IPS-18a (cell line): ENCODE data around the gene HIVEP3.

Source experiments
- H3K27ac ChIP-seq: one replicate; pipeline ENCODE4 v1.5.1; 2013; ENCODE audit warnings: low read length
- H3K27me3 ChIP-seq: one replicate; pipeline ENCODE4 v1.6.1; 2013; ENCODE audit warnings: mild to moderate bottlenecking, low read length; ENCODE audit not compliant: control insufficient read depth, insufficient read depth
- H3K36me3 ChIP-seq: one replicate; pipeline ENCODE4 v1.6.1; 2013; ENCODE audit warnings: low read depth, low read length; ENCODE audit not compliant: control insufficient read depth
- H3K4me1 ChIP-seq: one replicate; pipeline ENCODE4 v1.6.1; 2013; ENCODE audit warnings: low read depth, low read length; ENCODE audit not compliant: control insufficient read depth
- H3K4me3 ChIP-seq: one replicate; pipeline ENCODE4 v1.5.1; 2013; ENCODE audit warnings: low read length
- H3K9ac ChIP-seq: one replicate; pipeline ENCODE4 v1.6.1; 2013; ENCODE audit warnings: mild to moderate bottlenecking, low read length, moderate library complexity
- H3K9me3 ChIP-seq: one replicate; pipeline ENCODE4 v1.6.1; 2013; ENCODE audit warnings: low read depth, low read length; ENCODE audit not compliant: control insufficient read depth

The HIVEP3 gene

GRCh38 chr1:41478118-41478748, 440.5 kb downstream of the HIVEP3 start:
- H3K9ac ChIP-seq, result no peak overlapping the region
- no peaks in the 10 kb centered on the region for H3K27me3 ChIP-seq
- H3K4me3 ChIP-seq, result no peak overlapping the region
- H3K9me3 ChIP-seq, result no peaks in the 10 kb centered on the region
- H3K36me3 ChIP-seq, result no peaks in the 10 kb centered on the region
- H3K4me1 ChIP-seq, result no peaks in the 10 kb centered on the region
- H3K27ac ChIP-seq, result no peak overlapping the region

GRCh38 chr1:41476807-41477361, 441.8 kb downstream of the HIVEP3 start:
- no peaks in the 10 kb centered on the region for H3K9me3 ChIP-seq
- no peak overlapping the region for H3K9ac ChIP-seq
- no peaks in the 10 kb centered on the region for H3K36me3 ChIP-seq
- no peaks in the 10 kb centered on the region for H3K4me1 ChIP-seq
- H3K27ac ChIP-seq, result no peak overlapping the region
- H3K27me3 ChIP-seq, result no peaks in the 10 kb centered on the region
- no peak overlapping the region for H3K4me3 ChIP-seq

- Histone ChIP-seq H3K4me3 (no peak overlapping the region), H3K9me3 (no peaks in the 10 kb centered on the region), H3K4me1 (no peaks in the 10 kb centered on the region), H3K27ac (no peak overlapping the region), H3K9ac (no peak overlapping the region), H3K36me3 (no peaks in the 10 kb centered on the region), H3K27me3 (no peaks in the 10 kb centered on the region)
Observed at GRCh38 chr1:41475859-41476567, 442.7 kb downstream of the HIVEP3 start.

- Histone ChIP-seq H3K27me3 (no peaks in the 10 kb centered on the region), H3K4me3 (no peak overlapping the region), H3K27ac (no peak overlapping the region), H3K9me3 (no peaks in the 10 kb centered on the region), H3K9ac (no peak overlapping the region), H3K36me3 (no peaks in the 10 kb centered on the region), H3K4me1 (no peaks in the 10 kb centered on the region)
Observed at GRCh38 chr1:41475346-41475745, 443.4 kb downstream of the HIVEP3 start.

- Histone ChIP-seq H3K4me3 (no peak overlapping the region), H3K9ac (no peak overlapping the region), H3K4me1 (no peaks in the 10 kb centered on the region), H3K27ac (no peak overlapping the region), H3K36me3 (no peaks in the 10 kb centered on the region), H3K9me3 (no peaks in the 10 kb centered on the region), H3K27me3 (no peaks in the 10 kb centered on the region)
Observed at GRCh38 chr1:41474490-41475271, 444.0 kb downstream of the HIVEP3 start.

- Histone ChIP-seq H3K4me3 (no peak overlapping the region), H3K27ac (no peak overlapping the region), H3K4me1 (no peaks in the 10 kb centered on the region), H3K9me3 (no peaks in the 10 kb centered on the region), H3K9ac (no peak overlapping the region), H3K27me3 (no peaks in the 10 kb centered on the region), H3K36me3 (no peaks in the 10 kb centered on the region)
Observed at GRCh38 chr1:41473738-41474362, 444.9 kb downstream of the HIVEP3 start.

- Histone ChIP-seq H3K4me3 (no peak overlapping the region), H3K27ac (no peak overlapping the region), H3K36me3 (no peaks in the 10 kb centered on the region), H3K9me3 (no peaks in the 10 kb centered on the region), H3K27me3 (no peaks in the 10 kb centered on the region), H3K9ac (no peak overlapping the region), H3K4me1 (no peaks in the 10 kb centered on the region)
Observed at GRCh38 chr1:41471658-41472057, 447.1 kb downstream of the HIVEP3 start.

GRCh38 chr1:41469706-41470105, 449.0 kb downstream of the HIVEP3 start:
- Histone ChIP-seq H3K27ac (no peak overlapping the region), H3K4me1 (no peaks in the 10 kb centered on the region), H3K27me3 (no peaks in the 10 kb centered on the region), H3K4me3 (no peak overlapping the region), H3K9ac (no peak overlapping the region), H3K9me3 (no peaks in the 10 kb centered on the region), H3K36me3 (no peaks in the 10 kb centered on the region)

GRCh38 chr1:41468122-41468762, 450.5 kb downstream of the HIVEP3 start:
- no peaks in the 10 kb centered on the region for H3K36me3 ChIP-seq
- H3K27ac ChIP-seq, result no peak overlapping the region
- no peak overlapping the region for H3K4me3 ChIP-seq
- no peaks in the 10 kb centered on the region for H3K27me3 ChIP-seq
- H3K9ac ChIP-seq, result no peak overlapping the region
- no peaks in the 10 kb centered on the region for H3K9me3 ChIP-seq
- no peaks in the 10 kb centered on the region for H3K4me1 ChIP-seq

- H3K27me3 ChIP-seq, result no peaks in the 10 kb centered on the region
- no peaks in the 10 kb centered on the region for H3K4me1 ChIP-seq
- no peak overlapping the region for H3K27ac ChIP-seq
- H3K9ac ChIP-seq, result no peak overlapping the region
- H3K9me3 ChIP-seq, result no peaks in the 10 kb centered on the region
- H3K4me3 ChIP-seq, result no peak overlapping the region
- no peaks in the 10 kb centered on the region for H3K36me3 ChIP-seq
Observed at GRCh38 chr1:41467673-41468072, 451.0 kb downstream of the HIVEP3 start.

GRCh38 chr1:41466146-41466545, 452.6 kb downstream of the HIVEP3 start:
- H3K9me3 ChIP-seq, result no peaks in the 10 kb centered on the region
- H3K27me3 ChIP-seq, result no peaks in the 10 kb centered on the region
- H3K4me1 ChIP-seq, result no peaks in the 10 kb centered on the region
- H3K36me3 ChIP-seq, result no peaks in the 10 kb centered on the region
- H3K9ac ChIP-seq, result no peak overlapping the region
- H3K4me3 ChIP-seq, result no peak overlapping the region
- no peak overlapping the region for H3K27ac ChIP-seq
